ENCODE data around the gene NOL6. TPM values are rescaled to one million over a fixed set of nuclear protein-coding genes. Genes with fewer than 3 reads are reported as not detected.
"Not testable (repeated sequence)": the region's sequence is repeated elsewhere in the genome, so short reads cannot be mapped to it uniquely, and the experiment has no call there.

Gene NOL6
- total RNA-seq, 2 experiments from 2014 or later: 38.2 to 38.6 TPM

DNA sequence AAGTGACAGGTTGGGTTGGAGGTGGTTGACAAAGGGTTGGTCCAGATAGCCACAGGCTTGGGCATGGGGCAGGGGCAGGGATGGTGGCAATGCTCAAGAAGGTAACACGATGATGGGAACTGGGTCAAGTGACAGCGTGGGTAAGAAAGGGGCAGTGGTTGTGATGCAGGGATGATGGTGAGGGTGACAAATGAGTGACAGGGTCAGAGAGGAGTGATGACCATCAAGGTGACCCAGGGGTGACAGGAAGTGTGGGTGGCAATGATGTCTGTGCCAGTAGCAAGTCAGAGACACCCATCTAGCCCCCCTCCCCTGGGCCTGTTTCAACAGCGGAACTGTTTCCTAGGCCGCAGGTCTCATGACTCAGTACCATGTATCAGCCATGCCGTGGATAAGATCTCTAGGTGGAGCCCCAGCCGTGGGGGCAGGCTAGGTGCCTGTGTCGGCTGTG, 46.9 kb downstream of the NOL6 start:
- no peaks in the 10 kb centered on the region for H3K9me3 Mint-ChIP-seq
- no peak overlapping the region for H3K27ac Mint-ChIP-seq
- CTCF ChIA-PET: interaction anchor here (0.6 to 1.2 kb wide), 3 partner anchors 11 to 67 kb away, joined by 3 to 6 read pairs (median 4); no protein-coding TSS in a partner anchor
- no peak for DNase-seq
- no peaks in the 10 kb centered on the region for H3K36me3 Mint-ChIP-seq (ENCODE audit: low read depth)
- intact Hi-C loops (cut with micrococcal nuclease): no loop called here
- H3K27me3 Mint-ChIP-seq (ENCODE audit: low read depth): no peaks in the 10 kb centered on the region
- H3K4me3 Mint-ChIP-seq: no peak overlapping the region
- H3K4me1 Mint-ChIP-seq (ENCODE audit: low read depth): peaks cover 2% of the 10 kb centered on the region

DNA sequence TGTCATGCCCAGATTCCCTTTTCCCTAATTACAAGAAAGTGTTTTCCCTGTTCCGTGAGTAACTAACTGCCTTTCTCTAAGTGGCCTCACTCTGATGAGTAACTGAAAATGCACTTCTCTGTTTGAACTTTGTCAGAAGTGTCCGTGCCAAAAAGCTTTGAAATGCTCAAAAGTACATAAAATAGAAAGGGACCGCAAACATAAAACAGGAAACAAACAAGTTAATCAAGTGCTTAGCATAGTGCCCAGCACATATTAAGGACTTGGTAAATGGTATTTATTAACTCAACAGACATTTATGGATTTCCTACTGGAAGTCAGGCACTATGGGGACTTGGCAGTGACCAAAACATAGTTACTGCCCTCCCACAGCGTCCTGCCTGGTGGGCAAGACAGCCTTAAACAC, 48.6 kb downstream of the NOL6 start:
- Mint-ChIP-seq H3K9me3 (no peaks in the 10 kb centered on the region), H3K4me1 (ENCODE audit: low read depth) (no peaks in the 10 kb centered on the region), H3K27me3 (ENCODE audit: low read depth) (no peaks in the 10 kb centered on the region), H3K4me3 (no peak overlapping the region), H3K36me3 (ENCODE audit: low read depth) (no peaks in the 10 kb centered on the region), H3K27ac (no peak overlapping the region)
- CTCF ChIA-PET: no interaction called here
- intact Hi-C loops (cut with micrococcal nuclease): no loop called here
- no peak for DNase-seq

- H3K4me1 Mint-ChIP-seq (ENCODE audit: low read depth); intact Hi-C loops (cut with micrococcal nuclease); DNase-seq; H3K27ac Mint-ChIP-seq; H3K27me3 Mint-ChIP-seq (ENCODE audit: low read depth); H3K4me3 Mint-ChIP-seq; H3K36me3 Mint-ChIP-seq (ENCODE audit: low read depth); H3K9me3 Mint-ChIP-seq; CTCF ChIA-PET: not testable (repeated sequence)
Observed at GRCh38 chr9:33424492-33424891, 49.2 kb downstream of the NOL6 start.

DNA sequence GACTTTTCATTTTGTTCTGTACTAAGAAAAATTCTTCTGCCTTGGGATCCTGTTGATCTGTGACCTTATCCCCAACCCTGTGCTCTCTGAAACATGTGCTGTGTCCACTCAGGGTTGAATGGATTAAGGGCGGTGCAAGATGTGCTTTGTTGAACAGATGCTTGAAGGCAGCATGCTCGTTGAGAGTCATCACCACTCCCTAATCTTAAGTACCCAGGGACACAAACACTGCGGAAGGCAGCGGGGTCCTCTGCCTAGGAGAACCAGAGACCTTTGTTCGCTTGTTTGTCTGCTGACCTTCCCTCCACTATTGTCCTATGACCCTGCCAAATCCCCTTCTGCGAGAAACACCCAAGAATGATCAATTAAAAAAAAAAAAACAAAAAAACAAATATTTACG, 49.7 kb downstream of the NOL6 start:
- H3K27me3 Mint-ChIP-seq (ENCODE audit: low read depth); intact Hi-C loops (cut with micrococcal nuclease); DNase-seq; H3K4me1 Mint-ChIP-seq (ENCODE audit: low read depth); H3K4me3 Mint-ChIP-seq; CTCF ChIA-PET; H3K9me3 Mint-ChIP-seq; H3K36me3 Mint-ChIP-seq (ENCODE audit: low read depth); H3K27ac Mint-ChIP-seq: not testable (repeated sequence)

DNA sequence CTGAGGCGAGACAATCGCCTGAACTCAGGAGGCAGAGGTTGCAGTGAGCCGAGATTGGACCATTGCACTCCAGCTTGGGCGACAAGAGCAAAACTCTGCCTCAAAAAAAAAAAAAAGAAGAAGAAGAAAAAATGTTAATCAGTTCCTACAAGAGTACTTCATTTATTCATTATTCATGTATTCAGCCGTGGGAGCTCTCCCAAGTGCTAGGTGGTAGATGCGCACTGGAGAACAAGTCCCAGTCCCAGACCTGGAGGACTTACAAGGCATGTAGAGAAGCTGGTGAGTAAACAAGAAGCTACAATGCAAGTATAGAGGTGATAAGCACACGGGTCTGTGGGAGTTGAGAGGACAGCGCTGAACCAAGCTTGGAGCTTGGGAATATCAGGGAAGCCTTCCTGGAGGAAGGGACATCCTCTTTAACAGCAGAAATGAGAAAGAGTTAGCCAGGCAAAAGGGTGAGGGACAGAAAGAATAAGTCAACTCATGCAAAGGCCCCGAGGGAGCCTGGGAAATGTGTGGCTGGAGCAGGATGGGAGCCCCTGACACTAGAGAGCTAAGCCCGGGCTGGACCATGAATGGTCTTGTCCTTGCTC, 53.9 kb downstream of the NOL6 start:
- no peak for DNase-seq
- CTCF ChIA-PET: interaction anchor here (0.5 kb wide), 1 partner anchor 18 kb away, joined by 5 read pairs; no protein-coding TSS in a partner anchor
- peaks cover 32% of the 10 kb centered on the region for H3K4me1 Mint-ChIP-seq (ENCODE audit: low read depth)
- H3K27ac Mint-ChIP-seq: no peak overlapping the region
- H3K9me3 Mint-ChIP-seq: no peaks in the 10 kb centered on the region
- no peaks in the 10 kb centered on the region for H3K36me3 Mint-ChIP-seq (ENCODE audit: low read depth)
- no peak overlapping the region for H3K4me3 Mint-ChIP-seq
- H3K27me3 Mint-ChIP-seq (ENCODE audit: low read depth): no peaks in the 10 kb centered on the region
- intact Hi-C loops (cut with micrococcal nuclease): no loop called here

- no peaks in the 10 kb centered on the region for H3K27me3 Mint-ChIP-seq (ENCODE audit: low read depth)
- H3K4me3 Mint-ChIP-seq: no peak overlapping the region
- H3K9me3 Mint-ChIP-seq: no peaks in the 10 kb centered on the region
- intact Hi-C loops (cut with micrococcal nuclease): no loop called here
- no peak overlapping the region for H3K27ac Mint-ChIP-seq
- H3K36me3 Mint-ChIP-seq (ENCODE audit: low read depth): no peaks in the 10 kb centered on the region
- CTCF ChIA-PET: interaction anchor here (0.7 to 9.8 kb wide), 4 partner anchors 37 to 57 kb away, joined by 3 to 100 read pairs (median 66); no protein-coding TSS in a partner anchor
- DNase-seq: no peak
- H3K4me1 Mint-ChIP-seq (ENCODE audit: low read depth): peaks cover 41% of the 10 kb centered on the region
Observed at GRCh38 chr9:33418090-33418489, 55.6 kb downstream of the NOL6 start.

DNA sequence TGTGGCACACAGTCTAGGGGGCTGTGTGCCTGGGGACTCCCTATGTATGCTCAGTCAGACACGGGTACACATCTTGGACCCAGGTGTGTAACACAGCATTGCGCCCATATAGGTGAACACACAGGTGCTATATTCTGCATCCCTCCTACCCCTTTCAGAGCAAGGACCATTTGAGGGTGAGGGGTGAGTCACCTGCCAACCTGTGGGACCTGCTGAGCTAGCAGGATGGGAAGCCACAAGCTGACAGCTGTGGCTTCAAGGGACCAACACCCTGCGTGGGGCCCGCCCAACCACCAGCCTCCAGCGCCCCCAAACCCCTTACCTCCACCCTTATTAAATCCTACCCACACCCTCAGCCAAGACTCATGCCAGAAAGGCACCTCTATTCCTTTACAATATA, 56.7 kb downstream of the NOL6 start:
- Mint-ChIP-seq H3K27me3 (ENCODE audit: low read depth) (no peaks in the 10 kb centered on the region), H3K27ac (no peak overlapping the region), H3K4me1 (ENCODE audit: low read depth) (peaks cover 41% of the 10 kb centered on the region), H3K36me3 (ENCODE audit: low read depth) (no peaks in the 10 kb centered on the region), H3K9me3 (no peaks in the 10 kb centered on the region), H3K4me3 (no peak overlapping the region)
- intact Hi-C loops (cut with micrococcal nuclease): no loop called here
- CTCF ChIA-PET: interaction anchor here (0.6 to 9.8 kb wide), 11 partner anchors 13 to 305 kb away, joined by 3 to 100 read pairs (median 12); partner anchors contain the start of gene AQP3
- peak; percentile 32 for DNase-seq

DNA sequence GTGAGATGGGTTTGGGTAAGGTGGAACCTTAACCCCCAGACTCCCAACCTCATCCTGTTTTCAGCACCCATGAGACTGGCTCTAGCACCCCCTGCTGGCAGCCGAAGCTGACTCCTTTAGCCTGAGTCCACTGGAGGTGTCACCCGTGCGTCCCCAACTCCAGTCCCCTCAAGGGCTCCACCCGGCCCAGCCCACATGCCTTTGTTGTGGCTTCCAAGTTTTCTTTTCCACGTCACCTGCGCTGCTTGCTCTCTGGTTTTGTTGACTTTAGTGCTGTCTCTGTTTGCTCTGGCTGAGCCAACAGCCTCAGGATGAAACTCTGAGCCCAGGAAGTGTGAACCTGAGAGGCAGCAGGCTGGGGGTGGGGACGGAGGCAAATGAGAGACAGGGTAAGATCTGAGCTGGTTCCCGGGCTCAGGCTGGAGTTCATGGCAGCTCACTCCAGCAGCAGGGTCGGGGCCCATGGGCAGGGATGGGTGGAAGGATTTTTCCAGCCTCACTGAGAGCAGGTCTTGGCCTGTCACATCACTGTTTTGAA, 58.2 kb downstream of the NOL6 start:
- Mint-ChIP-seq H3K9me3 (no peaks in the 10 kb centered on the region), H3K27ac (peak overlapping the region; percentile 89), H3K4me1 (ENCODE audit: low read depth) (peaks cover 43% of the 10 kb centered on the region), H3K36me3 (ENCODE audit: low read depth) (no peaks in the 10 kb centered on the region), H3K4me3 (no peak overlapping the region), H3K27me3 (ENCODE audit: low read depth) (no peaks in the 10 kb centered on the region)
- peak; percentile 98 for DNase-seq
- intact Hi-C loops (cut with micrococcal nuclease): loop anchor here (1.0 kb wide), 9 partner anchors 12 to 339 kb away; partner anchors contain the start of genes NOL6 and SMU1
- CTCF ChIA-PET: interaction anchor here (0.5 to 9.8 kb wide), 32 partner anchors 12 to 306 kb away, joined by 3 to 100 read pairs (median 5); partner anchors contain the start of genes AQP3 and NOL6

GRCh38 chr9:33414889-33415500, 58.7 kb downstream of the NOL6 start:
- H3K4me1 Mint-ChIP-seq (ENCODE audit: low read depth): peaks cover 43% of the 10 kb centered on the region
- intact Hi-C loops (cut with micrococcal nuclease): loop anchor here (1.0 kb wide), 9 partner anchors 12 to 339 kb away; partner anchors contain the start of genes NOL6 and SMU1
- DNase-seq: no peak
- H3K27ac Mint-ChIP-seq: peak overlapping the region; percentile 89
- no peaks in the 10 kb centered on the region for H3K27me3 Mint-ChIP-seq (ENCODE audit: low read depth)
- no peak overlapping the region for H3K4me3 Mint-ChIP-seq
- H3K36me3 Mint-ChIP-seq (ENCODE audit: low read depth): no peaks in the 10 kb centered on the region
- no peaks in the 10 kb centered on the region for H3K9me3 Mint-ChIP-seq
- CTCF ChIA-PET: interaction anchor here (0.5 to 9.8 kb wide), 24 partner anchors 8 to 180 kb away, joined by 3 to 100 read pairs (median 6); partner anchors contain the start of genes AQP3 and NOL6

DNA sequence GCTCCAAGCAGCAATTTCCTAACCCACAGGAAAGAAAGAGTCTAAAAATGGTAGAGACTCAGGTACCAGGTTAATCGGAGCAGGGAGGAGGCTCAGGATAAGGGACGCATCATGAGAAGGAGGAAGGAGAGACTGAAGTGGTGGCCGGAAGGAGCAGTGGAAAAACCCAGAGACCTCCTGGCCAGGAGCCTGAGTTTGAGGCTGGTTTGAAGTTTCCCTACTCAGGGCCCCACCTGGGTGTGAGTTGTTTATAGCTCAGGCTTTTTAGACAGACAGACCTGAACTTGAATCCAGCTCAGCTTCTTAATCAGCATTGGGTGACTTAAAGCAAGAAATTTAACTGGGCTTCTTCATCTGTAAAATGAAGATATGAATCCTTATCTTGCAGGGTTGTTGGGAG, 59.5 kb downstream of the NOL6 start:
- intact Hi-C loops (cut with micrococcal nuclease): no loop called here
- Mint-ChIP-seq H3K4me3 (no peak overlapping the region), H3K4me1 (ENCODE audit: low read depth) (peaks cover 43% of the 10 kb centered on the region), H3K27ac (peak overlapping the region; percentile 69), H3K36me3 (ENCODE audit: low read depth) (no peaks in the 10 kb centered on the region), H3K27me3 (ENCODE audit: low read depth) (no peaks in the 10 kb centered on the region), H3K9me3 (no peaks in the 10 kb centered on the region)
- CTCF ChIA-PET: interaction anchor here (0.6 to 9.8 kb wide), 9 partner anchors 9 to 59 kb away, joined by 3 to 100 read pairs (median 24); partner anchors contain the start of genes AQP3 and NOL6
- peak; percentile 49 for DNase-seq
